ENCODE results near the gene ZBTB20.

Gene ZBTB20

DNA sequence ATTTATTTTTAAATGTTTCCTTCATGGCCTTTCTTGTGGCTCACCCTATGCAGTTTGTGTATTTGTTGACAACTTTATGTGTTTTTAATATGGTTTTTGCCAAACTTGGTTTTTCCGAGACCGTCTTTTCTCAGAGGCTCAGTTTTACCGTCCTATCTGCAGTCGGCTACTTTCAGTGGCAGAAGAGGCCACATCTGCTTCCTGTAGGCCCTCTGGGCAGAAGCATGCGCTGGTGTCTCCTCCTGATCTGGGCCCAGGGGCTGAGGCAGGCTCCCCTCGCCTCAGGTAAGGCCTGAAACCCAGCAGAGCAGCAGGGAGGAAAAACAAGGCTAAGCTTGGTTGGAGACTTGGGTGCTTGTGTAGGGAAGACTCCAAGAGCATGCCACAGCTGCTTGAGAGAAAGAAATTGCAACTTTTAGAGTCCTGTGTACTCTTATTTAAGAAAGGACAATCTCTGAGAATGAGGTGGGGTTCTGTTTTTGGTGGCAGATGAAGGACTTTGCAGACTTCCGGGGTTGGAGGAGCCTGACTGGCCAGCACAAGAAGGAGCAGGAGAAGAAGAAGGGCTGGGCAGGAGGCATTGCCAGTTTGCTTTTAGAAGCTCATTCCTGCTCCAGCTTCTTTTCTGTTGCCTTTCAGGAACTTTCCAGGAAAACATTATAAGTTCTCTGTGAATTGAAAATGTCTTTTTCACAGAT lies 853.1 kb downstream of the ZBTB20 start, which contains the start of gene TIGIT:
TIGIT (plus strand) TSS at position 191 of the 698 bp plus-strand sequence; CDS start at position 225, 34 bp downstream.
- DNase-seq (ENCODE audit: insufficient read length, low spot score) (no peak), FAIRE-seq (no peak)

DNA sequence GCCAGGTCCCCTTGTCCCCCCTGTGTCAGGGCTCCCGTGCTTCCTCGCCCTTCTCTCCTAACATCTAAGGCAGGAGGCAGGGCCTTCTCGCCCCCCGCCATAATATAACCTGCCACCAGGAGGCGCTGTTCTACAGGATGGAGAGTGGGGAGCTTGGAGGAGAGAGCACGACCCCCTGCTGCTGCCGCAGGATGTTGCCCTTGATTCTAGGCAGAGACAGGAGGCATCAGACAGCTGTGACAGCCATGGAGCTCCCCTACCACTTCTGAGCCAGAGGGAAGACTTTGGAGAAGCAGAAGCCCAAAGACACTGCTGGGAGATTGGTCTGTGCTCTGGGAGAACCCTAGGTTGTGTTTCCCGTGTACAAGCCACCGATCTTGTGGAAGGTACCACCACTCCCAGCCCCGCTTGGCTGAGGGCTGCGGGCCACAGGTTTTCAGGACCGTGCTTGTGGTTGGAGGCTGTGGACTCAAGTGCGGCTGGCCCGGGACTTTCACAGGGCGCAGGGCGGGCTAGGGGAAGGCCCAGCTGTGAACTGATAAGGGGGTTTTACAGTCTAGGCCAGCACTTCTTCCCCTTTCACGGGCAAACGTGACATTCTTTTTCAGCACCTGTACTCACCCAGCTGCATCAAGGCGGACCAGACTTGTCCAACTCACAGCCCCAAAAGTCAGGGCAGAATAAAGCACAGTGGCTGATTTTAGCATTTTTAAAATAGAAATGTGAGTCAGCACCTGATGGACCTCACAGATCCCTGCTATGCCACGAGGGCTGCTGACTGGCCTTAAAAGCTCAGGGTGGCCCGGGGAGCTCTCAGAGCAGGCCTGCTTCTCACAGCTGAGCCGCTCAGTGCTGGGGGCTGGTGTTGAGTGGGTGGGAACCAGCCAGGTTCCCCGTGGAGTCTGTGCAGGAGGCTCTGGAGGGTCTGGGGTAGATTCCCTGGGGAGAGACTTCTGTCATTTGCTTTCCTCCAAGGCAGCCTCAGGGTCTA lies 855.9 kb downstream of the ZBTB20 start:
- DNase-seq (ENCODE audit: insufficient read length, low spot score) = peak; percentile 58
- peak; percentile 93 for FAIRE-seq

DNA sequence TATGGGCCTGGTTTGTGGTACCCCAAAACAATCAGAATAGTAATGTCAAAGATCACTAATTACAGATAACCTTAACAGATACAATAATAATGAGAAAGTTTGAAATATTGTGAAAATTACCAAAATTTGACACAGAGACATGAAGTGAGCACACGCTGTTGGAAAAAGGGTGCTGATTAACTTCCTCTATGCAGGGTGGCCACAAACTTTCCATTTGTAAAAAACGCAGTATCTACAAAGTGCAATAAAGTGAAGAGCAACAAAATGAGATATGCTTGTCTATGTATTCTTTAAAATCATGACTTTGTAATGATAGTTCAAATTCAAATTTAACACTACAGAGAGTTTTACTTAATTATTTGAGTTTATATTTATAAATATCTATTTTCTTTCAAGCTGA lies 860.8 kb downstream of the ZBTB20 start:
- FAIRE-seq = no peak
- no peak for DNase-seq (ENCODE audit: insufficient read length, low spot score)

DNA sequence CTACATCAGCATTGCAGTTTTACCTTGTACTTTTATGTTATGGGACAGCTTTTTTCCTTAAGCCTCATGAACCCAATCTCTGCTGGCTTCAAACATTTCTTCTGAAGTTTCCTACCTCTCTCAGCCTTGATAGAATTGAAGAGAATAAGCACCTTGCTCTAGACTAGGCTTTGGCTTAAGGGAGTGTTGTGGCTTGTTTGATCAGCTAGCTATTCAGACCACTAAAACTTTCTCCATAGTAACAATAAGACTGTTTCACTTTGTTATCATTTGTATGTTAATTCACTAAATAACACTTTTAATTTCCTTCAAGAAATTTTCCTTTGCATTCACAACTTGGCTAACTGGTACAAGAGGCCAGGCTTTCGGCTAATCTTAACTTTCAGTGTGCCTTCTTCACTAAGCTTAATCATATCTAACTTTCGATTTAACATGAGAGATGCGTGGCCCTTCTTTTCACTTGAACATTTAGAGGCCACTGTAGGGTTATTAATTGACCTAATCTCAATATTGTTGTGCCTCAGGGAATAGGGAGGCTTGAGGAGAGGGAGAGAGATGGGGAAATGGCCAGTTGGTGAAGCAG lies 861.3 kb downstream of the ZBTB20 start:
- DNase-seq (ENCODE audit: insufficient read length, low spot score) = no peak
- FAIRE-seq = no peak

DNA sequence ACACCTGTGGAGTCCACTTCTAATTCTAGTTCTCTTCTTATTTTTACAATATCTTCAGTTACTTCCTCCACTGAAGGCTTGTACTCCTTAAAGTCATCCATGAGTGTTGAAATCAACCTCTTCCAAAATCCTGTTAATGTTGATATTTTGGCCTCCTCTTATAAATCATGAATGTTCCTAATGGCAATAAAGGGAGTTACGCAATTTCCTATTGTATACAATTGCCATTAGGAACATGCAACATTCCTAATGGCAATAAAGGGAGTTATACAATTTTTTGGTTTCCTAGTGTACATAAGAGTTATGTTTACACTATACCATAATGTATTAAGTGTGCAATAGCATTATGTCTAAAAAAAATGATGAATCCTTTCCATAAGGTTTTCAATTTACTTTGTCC lies 862.4 kb downstream of the ZBTB20 start:
- FAIRE-seq = no peak

More for the DNA sequence above, 862.4 kb downstream of the ZBTB20 start:
- no peak for DNase-seq (ENCODE audit: insufficient read length, low spot score)
